Parathyroid adenoma (tissue), 2 donors: Measurements from ENCODE around the gene ULBP3.
A peak's percentile ranks its signal among the peaks of the same experiment; 100 is the strongest.

Experiments
- H2AFZ ChIP-seq: fragments of 300-600 bp; sonication (generic); one replicate; pipeline ENCODE4 v1.7.0; 2017; ENCODE audit warnings: antibody characterized with exemption, mild to moderate bottlenecking
- H3K27ac ChIP-seq: fragments of 300-600 bp; sonication (generic); one replicate; pipeline ENCODE4 v1.7.0; 2017
- H3K27me3 ChIP-seq: fragments of 300-600 bp; sonication (generic); one replicate; pipeline ENCODE4 v1.7.0; 2017; ENCODE audit warnings: low read length; ENCODE audit not compliant: control insufficient read depth, insufficient read depth
- H3K36me3 ChIP-seq: fragments of 300-600 bp; sonication (generic); one replicate; pipeline ENCODE4 v1.7.0; 2017; ENCODE audit warnings: low read length; ENCODE audit not compliant: control insufficient read depth, insufficient read depth
- H3K4me1 ChIP-seq: fragments of 300-600 bp; sonication (generic); one replicate; pipeline ENCODE4 v1.7.0; 2017; ENCODE audit warnings: control low read depth
- H3K4me2 ChIP-seq: fragments of 300-600 bp; sonication (generic); one replicate; pipeline ENCODE4 v1.7.0; 2017; ENCODE audit warnings: low read length
- H3K4me3 ChIP-seq: fragments of 300-600 bp; sonication (generic); one replicate; pipeline ENCODE4 v1.7.0; 2017; ENCODE audit warnings: low read depth, low read length
- H3K79me2 ChIP-seq: fragments of 300-600 bp; sonication (generic); one replicate; pipeline ENCODE4 v1.7.0; 2017; ENCODE audit warnings: control low read depth
- H3K9ac ChIP-seq: fragments of 300-600 bp; sonication (generic); one replicate; pipeline ENCODE4 v1.7.0; 2017; ENCODE audit warnings: mild to moderate bottlenecking
- H3K9me3 ChIP-seq: fragments of 300-600 bp; sonication (generic); one replicate; pipeline ENCODE4 v1.7.0; 2017; ENCODE audit warnings: low read length; ENCODE audit not compliant: control insufficient read depth
- TF ChIP-seq, protein P1 (sequence below): fragments of 300-600 bp; sonication (generic); IDR thresholded peaks from one replicate; pipeline ENCODE4 v1.7.0; 2017; ENCODE audit warnings: antibody characterized with exemption, mild to moderate bottlenecking
- donor health status: primary hyperparathyroidism.

ULBP3 gene

DNA sequence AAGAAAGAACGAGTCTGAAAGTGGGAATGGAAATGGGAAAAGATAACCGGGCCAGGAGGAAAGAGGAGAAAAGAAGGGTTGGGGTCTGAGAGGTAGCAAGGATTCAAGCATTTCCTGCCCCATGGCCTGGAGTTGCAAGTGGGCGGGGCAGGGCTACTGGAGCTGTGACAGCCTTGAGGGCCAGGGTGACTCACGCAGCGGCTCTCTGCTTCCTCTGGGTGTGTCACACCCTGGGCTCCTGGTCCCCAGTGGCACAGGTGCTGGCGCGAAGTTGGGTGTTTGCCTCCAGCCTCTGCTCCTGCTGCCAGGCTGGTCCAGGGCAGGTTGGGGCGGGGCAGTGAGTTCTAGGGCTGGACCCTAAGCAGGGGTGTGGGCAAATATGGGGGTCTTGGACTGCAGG lies 3.3 kb upstream of the ULBP3 start:
- Histone ChIP-seq H3K9ac (no peak overlapping the region), H2AFZ (no peak overlapping the region), H3K9me3 (no peaks in the 10 kb centered on the region), H3K36me3 (no peaks in the 10 kb centered on the region), H3K4me1 (peaks cover 6% of the 10 kb centered on the region), H3K4me3 (no peak overlapping the region), H3K27me3 (no peaks in the 10 kb centered on the region), H3K4me2 (no peak overlapping the region), H3K79me2 (no peaks in the 10 kb centered on the region), H3K27ac (no peak overlapping the region)
- TF ChIP-seq, protein P1, sequence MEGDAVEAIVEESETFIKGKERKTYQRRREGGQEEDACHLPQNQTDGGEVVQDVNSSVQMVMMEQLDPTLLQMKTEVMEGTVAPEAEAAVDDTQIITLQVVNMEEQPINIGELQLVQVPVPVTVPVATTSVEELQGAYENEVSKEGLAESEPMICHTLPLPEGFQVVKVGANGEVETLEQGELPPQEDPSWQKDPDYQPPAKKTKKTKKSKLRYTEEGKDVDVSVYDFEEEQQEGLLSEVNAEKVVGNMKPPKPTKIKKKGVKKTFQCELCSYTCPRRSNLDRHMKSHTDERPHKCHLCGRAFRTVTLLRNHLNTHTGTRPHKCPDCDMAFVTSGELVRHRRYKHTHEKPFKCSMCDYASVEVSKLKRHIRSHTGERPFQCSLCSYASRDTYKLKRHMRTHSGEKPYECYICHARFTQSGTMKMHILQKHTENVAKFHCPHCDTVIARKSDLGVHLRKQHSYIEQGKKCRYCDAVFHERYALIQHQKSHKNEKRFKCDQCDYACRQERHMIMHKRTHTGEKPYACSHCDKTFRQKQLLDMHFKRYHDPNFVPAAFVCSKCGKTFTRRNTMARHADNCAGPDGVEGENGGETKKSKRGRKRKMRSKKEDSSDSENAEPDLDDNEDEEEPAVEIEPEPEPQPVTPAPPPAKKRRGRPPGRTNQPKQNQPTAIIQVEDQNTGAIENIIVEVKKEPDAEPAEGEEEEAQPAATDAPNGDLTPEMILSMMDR: no peak

DNA sequence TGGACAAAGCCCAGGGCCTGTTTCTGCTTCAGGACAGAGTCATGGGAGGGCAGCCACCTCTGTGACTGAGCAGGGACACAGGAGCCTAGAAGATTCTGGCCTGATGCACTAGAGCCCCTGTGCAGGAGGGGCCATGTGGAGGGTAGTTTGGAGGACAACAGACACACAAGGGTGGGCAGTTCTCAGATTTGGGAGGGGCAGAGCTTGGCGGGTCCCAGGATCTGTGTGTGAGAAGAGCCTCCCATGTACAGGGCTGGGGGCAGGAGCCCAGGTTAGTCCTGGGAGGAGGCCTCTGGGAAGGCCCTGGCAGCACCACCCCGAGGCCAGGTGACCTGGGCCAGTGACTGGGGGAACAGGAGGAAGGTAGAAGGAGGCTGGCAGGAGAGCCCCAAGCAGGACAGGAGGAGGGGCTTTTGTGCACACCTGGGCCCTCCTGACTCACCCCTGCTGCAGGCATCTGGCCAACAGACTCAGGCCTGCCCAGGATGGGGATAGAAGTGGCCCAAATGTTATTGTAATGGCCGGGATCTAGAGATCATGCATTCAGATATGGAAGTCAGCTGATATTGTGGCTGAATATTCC lies 1.4 kb upstream of the ULBP3 start:
- TF ChIP-seq, protein P1: no peak
- Histone ChIP-seq H3K9ac (no peak overlapping the region), H2AFZ (peak overlapping the region; percentile 45), H3K9me3 (no peaks in the 10 kb centered on the region), H3K27ac (no peak overlapping the region), H3K79me2 (no peaks in the 10 kb centered on the region), H3K4me2 (no peak overlapping the region), H3K27me3 (no peaks in the 10 kb centered on the region), H3K4me1 (peaks cover 6% of the 10 kb centered on the region), H3K36me3 (no peaks in the 10 kb centered on the region), H3K4me3 (no peak overlapping the region)

DNA sequence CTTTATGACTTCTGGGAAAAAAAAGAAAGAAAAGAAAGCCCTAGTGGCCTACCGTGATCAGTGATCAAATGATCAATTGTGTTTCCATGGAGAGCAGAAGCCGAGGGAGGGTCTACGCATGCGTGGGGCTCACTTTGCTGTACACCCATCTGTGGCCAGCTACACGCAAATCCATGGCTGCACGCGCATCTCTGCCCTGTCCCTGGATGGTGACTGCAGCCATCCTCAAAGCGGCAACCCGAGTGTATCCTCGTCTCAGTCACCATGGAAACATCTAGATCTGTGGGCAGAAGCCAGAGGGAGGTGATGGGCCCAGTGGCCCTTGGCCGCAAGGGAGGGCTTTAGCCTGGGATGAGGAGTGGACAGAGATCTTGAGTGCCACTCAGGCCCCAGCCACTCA lies 785 bp upstream of the ULBP3 start:
- Histone ChIP-seq H3K9me3 (no peaks in the 10 kb centered on the region), H3K36me3 (no peaks in the 10 kb centered on the region), H3K79me2 (no peaks in the 10 kb centered on the region), H3K4me1 (peaks cover 6% of the 10 kb centered on the region), H3K4me2 (no peak overlapping the region), H3K27ac (no peak overlapping the region), H3K4me3 (no peak overlapping the region), H2AFZ (peak overlapping the region; percentile 85), H3K27me3 (no peaks in the 10 kb centered on the region), H3K9ac (no peak overlapping the region)
- TF ChIP-seq, protein P1: no peak

DNA sequence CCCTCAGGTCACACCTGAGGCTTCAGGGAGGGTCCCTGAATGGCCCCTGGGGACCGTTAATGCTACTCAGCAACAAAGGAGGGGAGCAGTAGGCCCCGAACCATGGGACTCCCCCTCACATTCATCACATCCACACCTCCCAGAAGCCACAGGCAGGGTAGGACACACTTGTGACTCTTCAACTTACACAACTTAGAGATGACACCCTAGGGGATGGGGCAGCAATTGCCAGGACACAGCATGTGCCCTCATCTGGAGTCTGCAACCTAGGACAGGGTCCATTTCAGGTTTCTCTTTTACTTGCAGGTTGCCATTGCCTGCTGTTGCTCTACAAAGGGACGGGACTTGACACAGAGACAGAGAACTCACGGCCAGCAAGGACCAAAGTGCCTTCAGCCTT lies 770 bp downstream of the ULBP3 start:
- H3K36me3 ChIP-seq: no peaks in the 10 kb centered on the region
- no peak overlapping the region for H3K27ac ChIP-seq
- H3K4me3 ChIP-seq: peak overlapping the region; percentile 63
- peak overlapping the region; percentile 99 for H3K4me2 ChIP-seq
- H3K27me3 ChIP-seq: no peaks in the 10 kb centered on the region
- H3K79me2 ChIP-seq: no peaks in the 10 kb centered on the region
- H2AFZ ChIP-seq: peak overlapping the region; percentile 85
- H3K9me3 ChIP-seq: no peaks in the 10 kb centered on the region
- TF ChIP-seq, protein P1: no peak
- no peak overlapping the region for H3K9ac ChIP-seq
- H3K4me1 ChIP-seq: peaks cover 4% of the 10 kb centered on the region

DNA sequence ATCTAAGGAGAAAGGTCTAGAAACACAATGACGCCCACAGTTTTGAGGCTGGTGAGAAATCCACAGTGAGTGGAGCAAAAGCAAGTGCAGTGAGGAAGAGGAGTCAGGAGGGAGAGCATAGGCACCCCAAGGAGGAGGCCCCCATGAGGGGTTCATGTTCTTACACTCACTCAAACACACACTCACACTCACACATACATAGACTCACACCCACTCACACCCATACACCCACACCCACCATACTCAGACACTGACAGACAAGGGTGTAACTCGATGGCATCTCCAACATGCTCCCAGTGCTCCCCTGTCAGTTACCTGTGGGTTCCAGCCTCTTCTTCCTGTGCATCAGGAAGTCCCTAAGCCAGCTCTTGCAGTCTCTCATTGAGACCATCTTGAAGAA lies 3.8 kb downstream of the ULBP3 start:
- Histone ChIP-seq H3K9me3 (no peaks in the 10 kb centered on the region), H3K4me3 (no peak overlapping the region), H3K27me3 (no peaks in the 10 kb centered on the region), H3K79me2 (no peaks in the 10 kb centered on the region), H3K36me3 (no peaks in the 10 kb centered on the region), H3K4me2 (no peak overlapping the region), H3K9ac (no peak overlapping the region), H3K4me1 (no peaks in the 10 kb centered on the region), H3K27ac (no peak overlapping the region), H2AFZ (no peak overlapping the region)
- TF ChIP-seq, protein P1: no peak
